Activated T-cell treated with anti-CD3 and anti-CD28 coated beads for 4 hours (primary cell): ENCODE results near the gene TSPAN1.

Source experiments
- DNase-seq: peaks from one replicate; pipeline ENCODE4 v3.0.0-alpha.2; 2020

TSPAN1 gene

DNA sequence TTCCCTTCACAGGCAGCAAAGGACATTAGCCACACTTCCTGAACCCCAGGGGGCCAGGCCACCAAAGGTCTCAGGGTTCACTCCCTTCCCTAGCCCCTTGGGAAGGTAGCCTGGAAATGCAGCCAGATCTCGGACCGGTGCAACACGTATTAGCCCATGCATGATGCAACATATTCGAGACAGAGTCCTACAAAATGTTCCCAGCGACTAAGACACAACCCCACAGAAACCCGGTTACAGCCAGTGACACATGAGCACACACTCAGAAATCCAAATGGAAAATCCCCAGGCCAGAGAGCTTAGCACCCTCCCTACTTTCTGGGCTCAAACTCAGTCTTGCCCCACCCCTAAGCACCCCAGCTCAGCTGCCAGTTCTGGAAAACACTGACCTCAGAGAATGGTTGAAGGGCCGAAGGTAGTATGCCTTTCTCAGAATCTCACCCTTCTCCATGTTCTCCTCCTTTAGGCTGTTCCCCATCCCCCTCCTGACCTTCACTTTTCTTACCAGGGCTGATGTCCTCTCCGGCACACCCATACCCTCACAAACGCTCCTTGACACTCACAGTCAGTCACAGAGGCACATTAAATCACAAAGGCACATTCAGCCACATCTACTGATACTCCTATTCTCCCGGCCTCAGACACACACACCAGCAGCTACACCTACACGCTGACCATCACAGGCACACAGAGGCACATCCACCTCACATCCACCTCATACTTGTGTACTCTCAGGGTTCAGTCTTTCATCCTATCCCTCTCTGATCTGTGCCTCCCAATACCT is at the start of gene TSPAN1:
TSPAN1 (plus strand) TSS at position 640 of the 784 bp plus-strand sequence. CDS start 6,021 bp downstream, outside the sequence.
- DNase-seq: no peak

DNA sequence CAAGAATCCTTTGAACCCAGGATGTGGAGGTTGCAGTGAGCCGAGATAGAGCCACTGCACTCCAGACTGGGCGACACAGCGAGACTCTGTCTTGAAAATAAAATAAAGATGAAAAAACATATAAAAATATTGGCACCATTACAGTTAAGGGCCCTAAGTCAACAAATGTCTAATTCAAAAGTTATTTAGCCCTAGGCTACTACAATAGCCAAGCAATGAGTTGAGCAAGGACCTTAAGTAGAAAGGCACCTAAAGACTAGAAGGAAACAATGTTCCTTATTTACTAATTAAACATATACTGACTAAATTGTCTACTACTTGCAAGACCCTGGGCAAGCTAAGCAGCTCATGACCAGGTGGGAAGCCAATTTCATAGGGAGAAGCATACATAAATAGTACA is 46.5 kb upstream of the TSPAN1 start:
- no peak for DNase-seq

- no peak for DNase-seq
These were observed 44.8 kb upstream of the TSPAN1 start for GRCh38 chr1:46130121-46130520.

- no peak for DNase-seq
These were observed 44.3 kb upstream of the TSPAN1 start for GRCh38 chr1:46130606-46131005.

- no peak for DNase-seq
These were observed 43.8 kb upstream of the TSPAN1 start for GRCh38 chr1:46131093-46131492.

DNA sequence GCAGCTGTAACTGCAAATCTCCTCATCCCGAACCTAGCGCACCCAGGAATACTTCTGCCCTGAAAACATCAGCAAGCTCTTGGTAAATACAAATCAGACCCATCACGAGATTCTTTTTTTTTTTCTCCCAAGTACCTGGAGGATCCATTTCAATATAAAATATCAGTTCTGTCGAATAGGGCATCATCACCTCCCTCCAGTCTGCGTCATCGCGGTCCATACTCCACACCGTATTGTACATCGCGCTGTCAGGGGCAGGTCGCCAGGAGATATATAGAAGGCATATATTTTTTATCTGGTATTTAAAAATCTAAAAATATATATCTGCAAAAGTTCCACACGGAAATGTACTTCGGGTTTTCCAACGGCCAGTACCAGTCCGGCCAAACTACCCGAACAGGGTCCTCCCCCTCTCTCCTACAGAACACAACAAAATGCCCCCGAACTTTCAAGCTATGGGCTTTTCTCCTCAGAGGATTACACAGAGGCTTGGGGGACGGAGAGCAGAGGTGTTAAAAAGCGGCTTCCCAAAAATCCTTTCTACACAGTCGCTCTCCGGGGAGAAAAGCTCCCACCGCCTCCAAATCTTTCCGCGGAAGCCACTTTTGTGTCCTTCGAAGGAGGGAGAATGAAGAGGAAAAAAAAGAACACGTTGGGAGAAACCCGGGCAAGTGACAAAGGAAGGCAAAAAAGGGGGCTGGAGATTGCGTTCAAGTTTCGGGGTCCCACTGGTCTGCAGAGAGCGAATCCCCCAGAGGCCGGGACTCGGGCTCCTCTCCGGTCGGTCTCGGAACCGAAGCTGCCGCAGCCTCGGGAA is 43.0 kb upstream of the TSPAN1 start:
- DNase-seq: peak; percentile 19

GRCh38 chr1:46132529-46133180 is 42.2 kb upstream of the TSPAN1 start, which contains the start of gene PIK3R3:
Gene PIK3R3, minus strand, starts transcription at chr1:46132629. Its CDS starts 677 bp downstream, at chr1:46131952.
- peak; percentile 64 for DNase-seq

GRCh38 chr1:46133181-46133658 is 41.7 kb upstream of the TSPAN1 start:
- no peak for DNase-seq

DNA sequence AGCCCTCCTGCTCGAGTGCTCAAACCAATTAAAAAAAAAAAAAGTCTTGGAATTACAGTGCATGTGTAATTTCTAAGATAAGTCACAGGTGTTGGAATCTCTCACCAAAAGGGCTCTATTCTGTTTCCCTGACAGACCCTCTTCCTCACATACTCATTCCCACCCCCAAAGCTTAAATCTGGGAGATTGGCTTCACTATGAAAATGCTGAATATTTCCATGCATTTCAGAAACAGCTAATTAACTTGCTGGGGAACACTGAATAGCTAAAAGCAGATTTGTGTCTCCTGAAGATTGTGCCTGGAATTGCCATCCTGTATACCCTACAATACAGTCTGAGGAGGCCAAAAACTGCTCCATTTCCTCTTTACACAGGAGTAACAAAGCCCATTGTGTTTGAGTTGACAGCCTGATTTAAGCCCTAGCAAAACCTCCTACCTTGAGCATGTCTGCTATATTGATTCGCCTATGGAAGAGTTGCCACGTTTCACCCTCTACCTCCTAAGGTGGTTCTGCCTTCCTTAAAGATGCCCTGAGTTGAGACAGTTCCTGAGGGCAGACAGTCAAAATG is 41.0 kb upstream of the TSPAN1 start:
- no peak for DNase-seq

GRCh38 chr1:46134660-46135331 is 40.1 kb upstream of the TSPAN1 start:
- DNase-seq: no peak

GRCh38 chr1:46136711-46137110 is 38.2 kb upstream of the TSPAN1 start:
- DNase-seq: no peak

DNA sequence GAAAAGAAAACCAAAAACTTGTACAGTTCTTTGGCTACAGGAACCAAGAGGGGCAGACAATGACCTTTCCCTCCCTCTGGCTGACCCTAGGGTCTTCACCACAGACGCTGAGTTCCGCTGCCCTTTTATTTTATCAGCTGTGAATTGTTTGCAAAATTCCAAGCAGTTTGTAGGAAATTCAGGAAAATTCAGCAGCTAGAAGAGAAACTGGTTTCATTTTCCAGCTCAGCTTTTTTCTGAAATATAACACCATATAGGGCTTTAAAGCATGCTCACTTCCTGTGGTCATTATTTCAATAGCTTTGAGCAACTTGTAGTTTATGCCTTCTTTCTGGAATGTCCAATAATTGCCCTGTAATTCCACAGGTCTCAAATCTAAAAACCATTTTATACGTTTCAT is 37.0 kb upstream of the TSPAN1 start:
- no peak for DNase-seq

DNA sequence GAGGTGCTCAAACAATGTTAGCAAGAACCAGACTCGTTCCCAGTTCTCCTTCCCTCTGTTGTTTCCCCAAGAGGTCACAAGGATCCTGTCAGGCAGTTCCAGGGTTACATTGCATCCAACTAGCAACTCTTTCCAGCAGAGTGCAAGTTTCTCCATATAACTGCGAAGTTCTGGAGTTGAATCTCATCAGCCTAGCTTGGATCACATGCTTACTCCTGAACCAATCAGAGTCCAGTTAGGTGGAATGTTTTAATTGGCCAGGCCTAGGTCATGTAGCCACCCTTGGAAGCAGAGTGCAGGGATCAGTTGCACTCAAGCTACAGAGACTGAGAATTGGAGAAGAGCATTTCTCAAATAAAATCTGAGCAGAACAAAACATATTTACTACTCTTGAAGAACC is 26.6 kb upstream of the TSPAN1 start:
- no peak for DNase-seq

DNA sequence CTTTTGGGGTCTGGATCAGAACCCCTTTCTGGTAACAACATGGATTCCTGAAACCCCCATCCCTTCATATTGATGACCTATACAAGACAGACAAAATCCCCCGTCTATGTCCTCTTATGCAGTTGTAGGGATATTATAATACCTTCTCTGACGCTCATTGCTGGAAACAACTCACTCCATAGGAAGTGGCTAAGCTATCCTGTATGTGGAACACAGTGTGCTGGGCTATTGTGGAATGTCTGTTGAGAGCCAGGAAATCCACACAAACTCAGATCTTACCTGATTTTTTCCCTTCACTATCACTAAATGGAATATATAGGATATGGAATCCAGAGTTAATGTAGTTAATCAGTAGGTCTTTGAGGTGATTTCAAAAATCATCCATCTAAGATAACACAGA is 24.8 kb upstream of the TSPAN1 start:
- no peak for DNase-seq

DNA sequence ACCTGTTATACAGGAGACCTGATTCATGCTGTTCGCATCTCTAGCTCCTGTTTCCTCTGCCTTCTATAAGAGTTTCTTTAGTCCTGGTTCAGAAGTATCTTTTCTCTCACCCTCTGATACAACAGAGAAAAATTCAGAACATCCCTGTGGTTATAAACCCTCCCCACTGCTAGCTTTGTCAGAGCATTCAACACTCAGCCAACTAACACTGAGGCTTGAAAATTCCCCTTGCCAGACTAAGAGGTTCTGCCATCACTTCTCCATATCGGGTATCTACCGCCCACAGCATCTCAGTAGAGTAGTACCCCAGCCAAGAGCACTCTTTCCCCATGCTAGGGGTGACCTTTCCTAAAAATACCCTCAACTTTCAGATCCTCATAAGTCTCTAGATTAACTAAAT is 22.9 kb upstream of the TSPAN1 start:
- DNase-seq: no peak

DNA sequence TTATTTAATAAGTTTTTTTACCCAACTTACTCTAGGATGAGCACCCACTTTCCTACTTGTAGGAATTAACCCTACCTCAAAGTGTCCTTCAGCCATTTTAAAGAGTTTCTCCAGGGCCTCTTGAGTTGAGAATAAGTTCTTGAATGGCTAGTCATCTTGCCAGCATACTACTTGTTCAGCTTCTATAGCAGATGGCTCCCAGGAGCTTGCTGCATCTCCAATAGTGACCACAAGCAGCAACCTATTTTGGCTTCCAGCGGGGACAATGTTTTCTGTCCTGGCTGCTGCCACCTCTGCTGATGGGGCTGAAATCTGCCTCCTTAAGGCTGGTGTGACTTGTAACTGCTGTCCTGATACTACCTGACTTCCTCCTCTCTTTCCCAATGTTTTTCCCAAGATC is 21.7 kb upstream of the TSPAN1 start:
- DNase-seq: no peak

DNA sequence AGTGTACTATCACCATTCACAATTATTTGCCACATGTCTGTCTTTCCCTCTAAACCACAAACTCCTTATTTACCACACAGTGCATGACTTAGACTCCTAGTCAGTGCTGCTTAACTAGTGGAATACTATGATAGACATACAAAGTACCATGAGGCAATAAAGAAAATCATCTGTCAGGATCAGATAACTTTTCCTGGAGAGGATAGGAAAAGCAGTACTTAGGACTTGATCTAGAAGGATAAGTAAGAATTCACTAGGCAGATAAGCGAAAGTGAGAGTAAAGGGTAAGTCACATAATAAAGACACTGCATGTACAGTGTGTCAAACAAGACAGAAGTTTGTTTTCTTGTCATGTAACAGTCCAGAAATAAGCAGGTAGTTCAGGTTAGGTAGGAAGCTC is 21.2 kb upstream of the TSPAN1 start:
- no peak for DNase-seq

GRCh38 chr1:46157916-46158311 is 17.0 kb upstream of the TSPAN1 start:
- no peak for DNase-seq

- DNase-seq: no peak
These were observed 16.3 kb upstream of the TSPAN1 start for GRCh38 chr1:46158312-46159281.

- no peak for DNase-seq
These were observed 15.4 kb upstream of the TSPAN1 start for GRCh38 chr1:46159516-46159915.

- DNase-seq: no peak
These were observed 14.7 kb upstream of the TSPAN1 start for GRCh38 chr1:46160212-46160611.
